Cardiac fibroblast (primary cell): ENCODE measurements around the gene EFCAB14.
A peak's percentile ranks its signal among the peaks of the same experiment; 100 is the strongest.

Experiments
- DNase-seq, 2 donors: peaks; one replicate each; pipeline versions ENCODE4 v3.0.0 to v3.0.0-alpha.2; 2010; ENCODE audit warnings: low read depth in 2 of 2
- H3K4me3 ChIP-seq, 2 donors: replicated peaks in 1 of 2; 1 replicate in 1 of 2; 2 replicates in 1 of 2; pipeline ENCODE4 v1.5.1; 2011; ENCODE audit warnings: low read depth in 2 of 2, low read length in 2 of 2, mild to moderate bottlenecking in 2 of 2, moderate library complexity in 1 of 2
- CTCF ChIP-seq: IDR thresholded peaks from one replicate; pipeline ENCODE4 v1.5.1; 2011; ENCODE audit warnings: low read depth, mild to moderate bottlenecking, low read length, inconsistent platforms

Gene EFCAB14

DNA sequence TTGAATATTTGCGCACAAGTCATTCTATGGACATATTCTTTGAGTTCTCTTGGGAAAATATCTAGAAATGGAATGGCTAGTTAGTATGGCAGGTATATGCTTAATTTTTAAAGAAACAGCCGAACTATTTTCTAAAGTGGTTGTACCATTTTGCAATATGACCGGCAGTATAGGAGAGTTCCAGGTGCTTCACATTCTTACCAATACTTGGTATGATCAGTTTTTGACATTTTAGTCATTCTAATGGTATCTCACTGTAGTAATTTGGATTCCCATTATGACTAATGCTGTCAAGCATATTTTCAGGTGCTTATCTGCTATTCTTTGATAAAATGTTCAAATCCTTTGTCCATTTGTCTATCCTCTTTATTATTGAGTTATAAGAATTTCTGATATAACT lies 71.3 kb downstream of the EFCAB14 start:
- no peak overlapping the region for H3K4me3 ChIP-seq
- DNase-seq: no peak
- no peak for TF ChIP-seq CTCF

GRCh38 chr1:46646844-46647243 lies 72.1 kb downstream of the EFCAB14 start:
- no peak for DNase-seq
- no peak for TF ChIP-seq CTCF
- no peak overlapping the region for H3K4me3 ChIP-seq

DNA sequence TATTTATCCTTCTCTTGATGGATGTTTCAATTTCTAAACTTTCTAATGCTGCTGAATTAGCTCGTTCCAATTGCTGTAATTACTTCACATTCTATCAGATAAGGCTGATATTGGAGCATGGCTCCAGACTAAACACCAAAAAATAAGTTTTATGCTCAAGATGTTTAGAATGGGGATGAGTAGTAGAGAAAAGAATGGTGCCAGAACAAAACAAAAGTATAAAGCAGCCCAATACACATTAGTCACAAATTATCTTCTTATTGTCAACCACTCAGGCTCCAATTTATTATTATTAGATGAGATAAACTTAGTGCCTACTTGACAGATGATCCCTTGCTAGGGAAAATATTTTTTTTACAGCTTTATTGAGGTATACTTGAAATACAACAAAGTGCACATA lies 72.6 kb downstream of the EFCAB14 start:
- no peak for TF ChIP-seq CTCF
- H3K4me3 ChIP-seq: no peak overlapping the region
- DNase-seq: no peak

DNA sequence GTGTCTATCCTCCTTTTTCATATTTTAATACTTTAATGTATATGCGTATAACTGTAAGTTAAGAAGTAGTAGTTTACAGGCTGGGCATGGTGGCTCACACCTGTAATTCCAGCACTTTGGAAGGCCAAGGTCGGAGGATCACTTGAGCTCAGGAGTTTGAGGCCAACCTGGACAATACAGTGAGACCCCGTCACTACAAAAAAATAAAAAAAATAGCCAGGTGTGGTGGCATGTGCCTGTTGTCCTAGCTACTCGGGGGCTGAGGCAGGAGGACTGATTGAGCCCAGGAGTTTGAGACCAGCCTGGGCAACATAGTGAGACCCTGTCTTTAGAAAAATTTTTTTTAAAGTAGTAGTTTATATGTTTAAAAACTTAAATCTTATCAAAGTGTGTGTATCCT lies 73.1 kb downstream of the EFCAB14 start:
- TF ChIP-seq CTCF: no peak
- no peak overlapping the region for H3K4me3 ChIP-seq
- no peak for DNase-seq

DNA sequence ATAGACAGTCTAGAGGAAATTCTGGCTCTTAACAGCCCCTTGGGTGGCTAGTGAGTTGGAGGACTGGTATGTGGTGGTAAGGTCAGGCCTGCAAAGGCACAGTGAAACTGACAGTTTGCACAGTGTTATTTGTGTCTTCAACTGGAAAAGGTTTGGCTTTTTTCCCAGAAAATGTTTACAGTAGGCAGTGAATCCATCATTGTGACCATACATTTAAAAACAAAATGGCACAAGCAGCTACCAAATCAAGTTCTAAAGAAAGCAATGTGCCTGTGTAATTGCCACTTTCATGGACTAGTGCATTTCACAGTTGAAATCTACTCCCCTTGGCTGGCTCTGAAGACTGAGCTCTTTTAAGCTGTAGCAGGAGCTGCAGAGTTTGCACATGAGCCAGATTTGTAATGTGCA lies 75.5 kb downstream of the EFCAB14 start:
- DNase-seq: peak; percentile 80 to 83
- no peak overlapping the region for H3K4me3 ChIP-seq
- TF ChIP-seq CTCF: no peak

DNA sequence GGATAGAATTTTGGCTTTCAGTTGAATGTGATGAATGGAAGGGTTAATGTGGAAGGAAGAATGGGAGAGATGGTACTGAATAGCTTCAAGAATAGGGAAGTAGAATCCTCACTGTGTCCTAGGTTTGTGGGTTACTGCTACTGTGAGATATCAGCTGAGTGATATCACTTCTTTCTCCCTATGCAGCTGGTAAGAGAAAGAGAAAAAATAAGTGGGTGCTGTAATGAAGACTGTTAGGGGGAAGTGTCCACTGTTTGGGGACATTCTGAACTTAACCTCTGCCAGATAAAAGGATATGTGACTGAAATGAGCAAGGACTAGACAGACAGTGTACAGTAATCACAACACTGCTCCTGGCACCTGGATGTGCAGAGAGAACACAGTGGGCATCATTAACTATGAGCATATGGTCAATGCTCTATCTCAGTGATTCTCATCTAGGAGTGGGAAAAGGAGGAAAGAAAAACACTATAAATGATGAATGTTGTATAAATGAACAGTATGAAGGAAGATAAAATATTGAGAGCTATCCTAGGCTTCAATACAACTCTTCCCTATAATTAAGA lies 76.7 kb downstream of the EFCAB14 start:
- H3K4me3 ChIP-seq: no peak overlapping the region
- no peak for DNase-seq
- TF ChIP-seq CTCF: no peak

GRCh38 chr1:46639547-46639946 lies 79.4 kb downstream of the EFCAB14 start:
- TF ChIP-seq CTCF: no peak
- DNase-seq: no peak
- no peak overlapping the region for H3K4me3 ChIP-seq
